Measurements from ENCODE around the gene SUSD3.

The SUSD3 gene

GRCh38 chr9:93053781-93054331 is 4.6 kb upstream of the SUSD3 start:
- no peak for DNase-seq (ENCODE audit: low spot score)

GRCh38 chr9:93054758-93055704 is 3.5 kb upstream of the SUSD3 start:
- no peak for DNase-seq (ENCODE audit: low spot score)

GRCh38 chr9:93057042-93057702 is 1.3 kb upstream of the SUSD3 start:
- no peak for DNase-seq (ENCODE audit: low spot score)

GRCh38 chr9:93057703-93058354 is 672 bp upstream of the SUSD3 start:
- DNase-seq (ENCODE audit: low spot score), result no peak

- no peak for DNase-seq (ENCODE audit: low spot score)
Observed at GRCh38 chr9:93059011-93059714, 662 bp downstream of the SUSD3 start.

- no peak for DNase-seq (ENCODE audit: low spot score)
Observed at GRCh38 chr9:93059715-93060578, 1.4 kb downstream of the SUSD3 start.

- peak; percentile 50 for DNase-seq (ENCODE audit: low spot score)
Observed at GRCh38 chr9:93060746-93061259, 2.3 kb downstream of the SUSD3 start.

GRCh38 chr9:93061260-93061751 is 2.8 kb downstream of the SUSD3 start:
- DNase-seq (ENCODE audit: low spot score), result no peak

GRCh38 chr9:93061791-93062763 is 3.6 kb downstream of the SUSD3 start:
- DNase-seq (ENCODE audit: low spot score), result no peak

- peak; percentile 96 for DNase-seq (ENCODE audit: low spot score)
Observed at GRCh38 chr9:93064392-93065134, 6.1 kb downstream of the SUSD3 start.

- no peak for DNase-seq (ENCODE audit: low spot score)
Observed at GRCh38 chr9:93065135-93065720, 6.7 kb downstream of the SUSD3 start.

- no peak for DNase-seq (ENCODE audit: low spot score)
Observed at GRCh38 chr9:93066978-93067603, 8.6 kb downstream of the SUSD3 start.

- no peak for DNase-seq (ENCODE audit: low spot score)
Observed at GRCh38 chr9:93068956-93069355, 10.5 kb downstream of the SUSD3 start.

- DNase-seq (ENCODE audit: low spot score), result no peak
Observed at GRCh38 chr9:93071464-93071863, 13.0 kb downstream of the SUSD3 start.

GRCh38 chr9:93072383-93072795 is 13.9 kb downstream of the SUSD3 start:
- DNase-seq (ENCODE audit: low spot score), result no peak

- no peak for DNase-seq (ENCODE audit: low spot score)
Observed at GRCh38 chr9:93076101-93076791, 17.7 kb downstream of the SUSD3 start.

- DNase-seq (ENCODE audit: low spot score), result no peak
Observed at GRCh38 chr9:93076792-93077128, 18.3 kb downstream of the SUSD3 start.
